IMR-90 (cell line): Measurements from ENCODE around the gene FOXO6.

Experiments used
- BHLHE40 ChIP-seq: fragments of 150-350 bp; IDR thresholded peaks from 2 replicates; pipeline ENCODE4 v1.6.1; 2016; ENCODE audit warnings: mild to moderate bottlenecking, low read depth, low read length
- CEBPB ChIP-seq: IDR thresholded peaks from 2 replicates; pipeline ENCODE4 v1.6.1; 2012; ENCODE audit warnings: low read depth, low read length, improper control_type of control experiment
- CTCF ChIP-seq: conservative IDR thresholded peaks from 2 replicates; pipeline ENCODE4 v1.5.1; 2012; ENCODE audit warnings: mild to moderate bottlenecking, low read depth, low read length, improper control_type of control experiment
- FOS ChIP-seq: fragments of 150-350 bp; IDR thresholded peaks from 2 replicates; pipeline ENCODE4 v1.6.1; 2016; ENCODE audit warnings: low read depth, low read length
- MAFK ChIP-seq: IDR thresholded peaks from 2 replicates; pipeline ENCODE4 v1.6.1; 2012; ENCODE audit warnings: low read depth, low read length, improper control_type of control experiment
- MAZ ChIP-seq: IDR thresholded peaks from 2 replicates; pipeline ENCODE4 v1.6.1; 2012; ENCODE audit warnings: low read depth, mild to moderate bottlenecking, low read length, improper control_type of control experiment, moderate library complexity, borderline replicate concordance
- POLR2A ChIP-seq: IDR thresholded peaks from 2 replicates; pipeline ENCODE4 v1.6.1; 2012; ENCODE audit warnings: mild to moderate bottlenecking, low read depth, low read length
- RAD21 ChIP-seq: IDR thresholded peaks from 2 replicates; pipeline ENCODE4 v1.6.1; 2012; ENCODE audit warnings: low read length, improper control_type of control experiment
- RFX5 ChIP-seq: IDR thresholded peaks from 2 replicates; pipeline ENCODE4 v1.8.0; 2012; ENCODE audit warnings: low read depth, mild to moderate bottlenecking, low read length, moderate library complexity
- SMC3 ChIP-seq: fragments of 150-350 bp; IDR thresholded peaks from 2 replicates; pipeline ENCODE4 v1.6.1; 2016; ENCODE audit warnings: low read depth, mild to moderate bottlenecking, antibody characterized with exemption, low read length, moderate library complexity
- USF2 ChIP-seq: fragments of 150-350 bp; IDR thresholded peaks from 2 replicates; pipeline ENCODE4 v1.6.1; 2017; ENCODE audit warnings: mild to moderate bottlenecking, antibody characterized with exemption, low read length, low read depth
- TF ChIP-seq, protein P1 (sequence below): fragments of 150-350 bp; IDR thresholded peaks from 2 replicates; pipeline ENCODE4 v1.6.1; 2016; ENCODE audit warnings: low read depth, mild to moderate bottlenecking, low read length, moderate library complexity, borderline replicate concordance

- TF ChIP-seq MAZ (no peak), CTCF (no peak), RAD21 (no peak), POLR2A (no peak), RFX5 (no peak), FOS (no peak), CEBPB (no peak), USF2 (no peak), SMC3 (no peak), MAFK (no peak), BHLHE40 (no peak)
- TF ChIP-seq, protein P1, sequence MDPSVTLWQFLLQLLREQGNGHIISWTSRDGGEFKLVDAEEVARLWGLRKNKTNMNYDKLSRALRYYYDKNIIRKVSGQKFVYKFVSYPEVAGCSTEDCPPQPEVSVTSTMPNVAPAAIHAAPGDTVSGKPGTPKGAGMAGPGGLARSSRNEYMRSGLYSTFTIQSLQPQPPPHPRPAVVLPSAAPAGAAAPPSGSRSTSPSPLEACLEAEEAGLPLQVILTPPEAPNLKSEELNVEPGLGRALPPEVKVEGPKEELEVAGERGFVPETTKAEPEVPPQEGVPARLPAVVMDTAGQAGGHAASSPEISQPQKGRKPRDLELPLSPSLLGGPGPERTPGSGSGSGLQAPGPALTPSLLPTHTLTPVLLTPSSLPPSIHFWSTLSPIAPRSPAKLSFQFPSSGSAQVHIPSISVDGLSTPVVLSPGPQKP: no peak
Measured at GRCh38 chr1:41374711-41375110, 13.5 kb downstream of the FOXO6 start.
